ENCODE measurements around the gene SLC22A5. TPM values are rescaled to one million over a fixed set of nuclear protein-coding genes. Genes with fewer than 3 reads are reported as not detected.

The SLC22A5 gene
- 1 to 10 TPM; 1.6 to 5.0 (median 3.9) TPM for total RNA-seq
- 4.7 TPM for total RNA-seq (2013)

GRCh38 chr5:132369474-132370180, at the start of gene SLC22A5:
TSS of gene SLC22A5 (plus strand) at chr5:132369710. CDS start at chr5:132369973, 263 bp downstream.
- Mint-ChIP-seq H3K4me3 (peak within 1 kb of the TSS; percentile 86), H3K9me3 (no peaks in the 10 kb centered on the region), H3K4me1 (peaks cover 7 to 18% of the 10 kb centered on the region in 2 donors), H3K27me3 (ENCODE audit: low read depth in 2 of 2) (peaks cover 0 to 5% of the 10 kb centered on the region in 2 donors), H3K36me3 (no peaks in the 10 kb centered on the region), H3K27ac (peak within 1 kb of the TSS; percentile 38 to 75)
- no peak for TF ChIP-seq CTCF (IDR thresholded peaks at IDR 0.05)
- peak within 1 kb of the TSS; percentile 67 for H3K4me3 ChIP-seq (ENCODE audit: low read length)
- peaks cover 8% of the 10 kb centered on the region for H3K4me1 ChIP-seq (ENCODE audit: control insufficient read depth, insufficient read depth, low read length)
- peak within 1 kb of the TSS; percentile 76 for H3K27ac ChIP-seq (ENCODE audit: low read length)
- WGBS (ENCODE audit: insufficient coverage): under 1% methylated on average over 83 of the region's 83 CpGs
- ATAC-seq (peak; percentile 87 to 93 (median 89)), DNase-seq (peak; percentile 59 to 83)
- intact Hi-C loops (cut with micrococcal nuclease): no loop called here
- no peaks in the 10 kb centered on the region for H3K9me3 ChIP-seq (ENCODE audit: control insufficient read depth, insufficient read depth, low read length)
- H3K36me3 ChIP-seq (ENCODE audit: control insufficient read depth, insufficient read depth, low read length): no peaks in the 10 kb centered on the region
- H3K27me3 ChIP-seq (ENCODE audit: control insufficient read depth, insufficient read depth, low read length): no peaks in the 10 kb centered on the region

GRCh38 chr5:132319975-132320374, 49.5 kb upstream of the SLC22A5 start:
- no peaks in the 10 kb centered on the region for H3K9me3 Mint-ChIP-seq
- TF ChIP-seq CTCF (IDR thresholded peaks at IDR 0.05): no peak
- no peak overlapping the region for H3K4me3 Mint-ChIP-seq
- DNase-seq: no peak
- Histone ChIP-seq H3K36me3 (ENCODE audit: control insufficient read depth, insufficient read depth, low read length) (no peaks in the 10 kb centered on the region), H3K27me3 (ENCODE audit: control insufficient read depth, insufficient read depth, low read length) (no peaks in the 10 kb centered on the region), H3K4me3 (ENCODE audit: low read length) (no peak overlapping the region), H3K27ac (ENCODE audit: low read length) (no peak overlapping the region), H3K4me1 (ENCODE audit: control insufficient read depth, insufficient read depth, low read length) (no peaks in the 10 kb centered on the region), H3K9me3 (ENCODE audit: control insufficient read depth, insufficient read depth, low read length) (no peaks in the 10 kb centered on the region)
- 88% methylated on average over 1 of the region's 1 CpG for WGBS (ENCODE audit: insufficient coverage)
- H3K27ac Mint-ChIP-seq: no peak overlapping the region
- ATAC-seq: no peak
- intact Hi-C loops (cut with micrococcal nuclease): no loop called here
- H3K4me1 Mint-ChIP-seq: no peaks in the 10 kb centered on the region
- H3K27me3 Mint-ChIP-seq (ENCODE audit: low read depth in 2 of 2): no peaks in the 10 kb centered on the region
- no peaks in the 10 kb centered on the region for H3K36me3 Mint-ChIP-seq

GRCh38 chr5:132321109-132321721, 48.3 kb upstream of the SLC22A5 start:
- H3K4me3 Mint-ChIP-seq: no peak overlapping the region

More at GRCh38 chr5:132321109-132321721, 48.3 kb upstream of the SLC22A5 start:
- H3K9me3 Mint-ChIP-seq: no peaks in the 10 kb centered on the region
- Histone ChIP-seq H3K27me3 (ENCODE audit: control insufficient read depth, insufficient read depth, low read length) (no peaks in the 10 kb centered on the region), H3K9me3 (ENCODE audit: control insufficient read depth, insufficient read depth, low read length) (no peaks in the 10 kb centered on the region), H3K4me1 (ENCODE audit: control insufficient read depth, insufficient read depth, low read length) (no peaks in the 10 kb centered on the region), H3K27ac (ENCODE audit: low read length) (no peak overlapping the region), H3K4me3 (ENCODE audit: low read length) (no peak overlapping the region), H3K36me3 (ENCODE audit: control insufficient read depth, insufficient read depth, low read length) (no peaks in the 10 kb centered on the region)
- ATAC-seq: no peak
- intact Hi-C loops (cut with micrococcal nuclease): no loop called here
- no peaks in the 10 kb centered on the region for H3K36me3 Mint-ChIP-seq
- 96% methylated on average over 3 of the region's 3 CpGs for WGBS (ENCODE audit: insufficient coverage)
- no peaks in the 10 kb centered on the region for H3K27me3 Mint-ChIP-seq (ENCODE audit: low read depth in 2 of 2)
- TF ChIP-seq CTCF (IDR thresholded peaks at IDR 0.05): no peak
- no peak overlapping the region for H3K27ac Mint-ChIP-seq
- no peak for DNase-seq
- no peaks in the 10 kb centered on the region for H3K4me1 Mint-ChIP-seq
